PFSK-1 (cell line): ENCODE measurements around the gene LIMS1.

Experiments used
- POLR2AphosphoS5 ChIP-seq: IDR thresholded peaks from 2 replicates; pipeline ENCODE4 v1.6.1; 2012; ENCODE audit warnings: low read depth, mild to moderate bottlenecking, control low read depth, low read length, moderate library complexity
- SIN3A ChIP-seq: IDR thresholded peaks from 2 replicates; pipeline ENCODE4 v1.6.1; 2012; ENCODE audit warnings: mild to moderate bottlenecking, low read length, moderate library complexity, borderline replicate concordance; ENCODE audit not compliant: insufficient read depth

GRCh38 chr2:108564510-108564909 lies 30.2 kb downstream of the LIMS1 start:
- TF ChIP-seq POLR2AphosphoS5 (no peak), SIN3A (no peak)
